CD4-positive, alpha-beta T cell treated with Interleukin-17A for 4 hours (primary cell): ENCODE measurements around the gene AKAP1.

Source experiments
- DNase-seq: peaks from one replicate; pipeline ENCODE4 v3.0.0-alpha.2; 2020; ENCODE audit warnings: mixed read lengths

The AKAP1 gene

DNA sequence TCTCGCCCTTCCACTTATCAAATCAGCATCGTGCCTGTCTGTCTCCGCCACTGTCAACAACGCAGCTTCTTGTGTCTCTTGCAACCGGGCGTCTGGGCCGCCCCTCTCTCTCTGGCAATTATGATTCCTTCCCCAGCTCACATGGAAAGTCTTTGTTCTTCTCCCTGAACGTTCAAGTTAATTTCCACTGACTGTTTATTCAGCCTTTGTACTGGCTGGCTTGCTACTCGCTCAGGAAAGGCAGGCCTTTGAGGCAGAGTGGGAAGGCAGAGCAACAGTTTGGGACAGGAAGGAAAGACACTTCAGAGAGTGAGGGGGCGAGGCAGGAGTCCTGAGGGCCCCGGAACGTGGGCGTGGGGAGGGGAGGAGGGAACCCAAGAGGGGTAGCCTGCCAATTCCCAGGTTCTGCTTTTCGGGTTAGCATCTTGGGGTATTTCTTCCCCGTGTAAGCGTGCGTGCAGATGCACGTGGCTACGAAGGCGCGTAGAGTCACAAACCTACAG, 50.8 kb downstream of the AKAP1 start:
- no peak for DNase-seq

GRCh38 chr17:57136355-57136754, 51.3 kb downstream of the AKAP1 start:
- DNase-seq = no peak

- no peak for DNase-seq
Measured at GRCh38 chr17:57138030-57138911, 53.2 kb downstream of the AKAP1 start.

DNA sequence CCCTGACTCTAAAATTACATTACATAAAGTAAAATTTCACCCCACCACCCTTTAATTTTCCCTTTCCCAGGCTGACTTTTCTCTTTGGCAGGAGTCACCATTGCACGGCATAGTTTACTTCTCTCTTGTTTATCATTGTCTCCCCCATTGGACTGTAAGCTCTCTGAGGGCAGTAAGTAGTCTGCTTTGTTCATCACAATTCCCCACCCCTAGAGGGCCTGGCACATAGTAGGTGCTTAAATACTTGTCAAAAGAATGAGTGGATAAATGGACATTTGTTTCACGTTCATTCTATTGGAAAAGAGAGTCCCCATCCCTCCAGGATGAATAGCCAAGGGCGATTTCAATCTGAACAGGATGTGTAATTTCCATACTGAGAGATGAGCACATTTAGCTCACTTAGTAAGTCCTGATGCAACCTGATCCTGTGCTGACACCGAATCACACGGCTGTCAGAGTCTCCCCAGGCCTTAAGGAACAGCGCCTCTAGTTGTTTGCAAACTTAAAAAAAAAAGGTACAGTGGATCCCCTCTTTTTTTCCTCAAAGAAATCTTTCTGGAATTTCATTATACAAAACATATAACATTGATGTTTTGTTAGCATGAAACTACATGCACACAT, 54.0 kb downstream of the AKAP1 start:
- DNase-seq = no peak

DNA sequence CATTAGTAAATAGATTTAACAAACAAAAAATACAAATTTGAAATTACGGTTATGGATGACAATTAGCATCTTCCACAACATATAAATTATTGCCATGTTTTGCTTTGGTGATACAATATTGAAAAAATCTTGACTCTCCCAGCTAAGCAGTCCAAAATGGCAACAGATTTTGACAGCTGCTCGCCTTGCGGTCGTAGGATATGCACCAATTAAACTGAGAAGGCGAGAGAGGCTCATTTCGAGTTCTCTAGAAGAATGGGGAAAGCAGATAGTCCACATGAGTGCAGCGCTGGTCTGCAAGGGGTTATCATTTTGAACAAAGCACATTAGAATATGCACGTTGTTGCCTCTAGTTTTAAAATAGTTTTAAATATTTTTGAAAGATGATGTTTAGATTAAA, 55.3 kb downstream of the AKAP1 start:
- DNase-seq = no peak

GRCh38 chr17:57142925-57143324, 57.9 kb downstream of the AKAP1 start:
- no peak for DNase-seq

- DNase-seq = no peak
Measured at GRCh38 chr17:57143361-57143760, 58.3 kb downstream of the AKAP1 start.

GRCh38 chr17:57143919-57144318, 58.9 kb downstream of the AKAP1 start:
- no peak for DNase-seq

DNA sequence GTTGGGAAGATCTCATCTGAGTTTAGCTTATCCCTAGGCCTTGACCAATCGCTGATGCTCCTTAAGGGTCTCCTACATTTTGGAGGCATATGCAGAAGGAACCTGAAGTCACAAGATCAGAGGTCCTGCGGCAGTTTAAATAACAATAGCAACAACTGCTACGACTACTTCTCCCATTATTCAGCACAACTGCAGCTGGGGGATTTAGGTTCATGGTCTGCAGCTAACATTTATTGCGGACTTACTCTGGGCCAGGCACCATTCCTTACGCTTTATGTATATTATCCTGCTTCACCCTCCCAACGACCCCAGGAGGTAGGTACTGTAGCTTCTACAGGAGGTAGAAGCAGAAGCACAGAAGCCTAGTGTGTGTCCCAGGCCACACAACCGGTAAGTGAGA, 59.5 kb downstream of the AKAP1 start:
- no peak for DNase-seq

DNA sequence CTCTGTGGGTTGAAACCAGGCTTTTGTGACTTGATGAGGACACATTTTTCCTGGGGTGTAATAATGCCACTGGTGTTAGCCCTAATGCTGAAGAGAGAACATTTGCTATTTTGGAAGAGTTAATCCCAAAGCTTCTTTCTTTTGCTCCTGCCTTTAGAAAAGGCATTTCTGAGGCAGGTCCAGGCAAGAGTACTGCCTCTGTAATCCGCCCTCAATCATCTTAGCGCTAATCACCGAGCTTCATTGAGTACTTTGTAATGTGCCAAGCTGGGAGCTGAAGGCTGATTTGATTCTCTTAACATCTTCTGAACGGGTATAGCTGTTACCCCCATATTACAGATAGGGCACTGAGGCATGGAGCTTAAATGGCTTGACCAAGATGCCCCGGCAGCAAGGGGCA, 60.3 kb downstream of the AKAP1 start:
- no peak for DNase-seq

DNA sequence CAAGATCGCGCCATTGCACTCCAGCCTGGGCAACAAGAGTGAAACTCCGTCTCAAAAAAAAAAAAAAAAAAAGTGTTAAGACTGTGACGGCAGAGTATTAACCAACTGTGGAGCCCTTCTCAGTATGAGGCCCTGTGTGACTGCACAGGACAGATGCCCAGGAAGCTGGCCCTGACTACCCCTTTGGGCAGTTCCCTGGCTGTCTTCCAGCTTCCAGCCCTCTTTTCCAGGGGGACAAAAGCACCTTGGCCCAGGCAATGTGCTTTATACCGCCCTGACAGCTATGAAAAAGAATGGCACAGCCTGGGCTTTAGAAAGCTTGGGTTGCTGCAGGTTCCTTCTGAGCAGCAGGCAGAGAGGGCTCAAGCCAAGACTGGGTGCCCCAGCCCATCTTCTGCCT, 61.2 kb downstream of the AKAP1 start:
- DNase-seq = no peak

- DNase-seq = no peak
Measured at GRCh38 chr17:57151798-57152197, 66.8 kb downstream of the AKAP1 start.

DNA sequence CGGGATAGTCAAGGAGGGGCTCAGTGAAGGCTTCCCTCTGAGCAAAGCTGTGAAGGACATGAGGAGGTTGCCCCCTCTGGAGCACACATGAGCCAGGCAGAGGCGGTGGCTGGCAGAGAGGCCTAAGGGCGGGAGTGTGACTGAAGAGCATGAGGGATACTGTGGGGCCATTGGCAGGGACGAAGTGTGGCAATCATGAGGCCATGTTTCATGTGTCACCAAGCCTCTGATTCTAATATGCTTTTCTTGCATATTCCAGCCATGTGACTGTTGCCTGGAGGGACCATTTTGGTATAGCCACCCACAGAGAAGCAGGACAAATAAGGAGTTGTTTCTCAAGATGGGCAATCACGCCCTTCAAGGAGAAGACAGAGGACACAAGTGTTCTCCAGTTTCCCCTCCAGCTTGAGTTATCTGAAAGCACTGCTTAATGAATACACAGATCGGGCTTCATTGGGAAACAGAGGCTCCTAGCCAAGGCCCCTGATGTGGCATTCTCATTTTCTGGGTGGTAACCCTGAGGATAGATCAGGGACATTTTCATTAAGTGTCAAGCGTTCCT, 68.0 kb downstream of the AKAP1 start:
- no peak for DNase-seq

GRCh38 chr17:57154921-57155320, 69.9 kb downstream of the AKAP1 start:
- DNase-seq = no peak

DNA sequence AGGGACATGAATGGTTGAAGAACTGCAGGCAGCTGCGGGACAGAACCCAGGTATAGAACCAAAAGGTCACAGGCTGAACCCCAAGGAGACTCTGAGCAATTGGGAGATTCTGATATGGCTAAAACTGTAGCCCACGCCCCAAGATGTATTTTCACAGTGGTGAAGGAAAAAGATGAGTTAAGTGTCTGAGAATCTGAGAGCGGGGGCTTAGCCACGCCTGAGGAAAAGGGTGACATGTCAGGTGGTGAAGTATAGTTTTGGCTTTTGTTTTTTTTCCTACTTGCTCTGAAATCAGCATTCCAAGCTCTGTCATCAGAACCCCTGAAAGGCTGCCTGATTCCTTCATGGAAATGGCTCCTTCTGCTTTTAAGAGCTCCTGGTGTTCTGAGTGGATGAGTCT, 73.3 kb downstream of the AKAP1 start:
- no peak for DNase-seq

DNA sequence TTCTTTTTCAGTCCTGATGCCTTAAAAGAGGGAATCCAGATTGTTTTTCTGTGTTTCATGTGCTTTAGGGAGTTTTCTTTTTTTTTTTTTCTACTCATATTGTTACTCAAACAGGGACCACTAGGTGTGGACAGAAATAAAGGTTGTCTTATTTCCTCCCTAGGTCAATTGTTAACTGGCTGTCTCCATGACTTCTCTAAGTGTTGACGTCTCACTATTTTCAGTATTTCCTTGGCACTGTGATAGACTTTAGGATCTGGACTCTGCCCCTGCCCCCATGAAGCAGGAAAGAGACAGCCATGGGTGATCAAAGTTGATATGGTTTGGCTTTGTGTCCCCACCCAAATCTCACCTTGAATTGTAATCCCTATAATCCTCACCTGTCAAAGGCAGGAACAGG, 73.7 kb downstream of the AKAP1 start:
- no peak for DNase-seq

DNA sequence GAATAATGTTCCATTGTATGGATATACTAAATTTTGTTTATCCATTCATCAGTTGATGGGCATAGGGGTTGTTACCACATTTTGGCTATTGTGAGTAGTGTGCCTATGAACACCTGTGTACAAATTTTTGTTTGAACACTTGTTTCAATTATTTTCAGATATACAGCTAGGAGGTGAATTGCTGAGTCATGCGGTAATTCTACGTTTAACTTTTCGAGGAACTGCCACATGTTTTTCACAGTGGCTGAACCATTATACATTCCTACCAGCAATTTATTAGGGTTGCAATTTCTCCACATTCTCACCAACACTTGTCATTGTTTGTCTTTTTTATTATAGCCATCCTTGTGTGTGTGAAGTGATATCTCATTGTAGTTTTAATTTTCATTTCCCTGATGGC, 75.6 kb downstream of the AKAP1 start:
- DNase-seq = no peak

DNA sequence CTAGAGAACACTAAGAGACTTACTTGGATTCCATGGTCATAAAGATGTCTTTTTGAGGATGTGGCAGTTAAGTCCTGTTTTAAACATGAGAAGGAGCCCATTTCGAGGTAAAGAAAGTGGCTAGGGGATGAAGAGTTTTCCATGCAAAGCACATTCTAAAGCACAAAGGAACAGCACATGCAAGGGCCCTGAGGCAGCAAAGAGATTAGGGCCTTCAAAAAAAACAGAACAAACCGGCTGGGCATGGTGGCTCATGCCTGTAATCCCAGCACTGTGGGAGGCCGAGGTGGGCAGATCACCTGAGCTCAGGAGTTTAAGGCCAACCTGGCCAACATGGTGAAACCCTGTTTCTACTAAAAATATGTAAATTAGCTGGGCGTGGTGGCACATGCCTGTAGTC, 79.8 kb downstream of the AKAP1 start:
- no peak for DNase-seq

DNA sequence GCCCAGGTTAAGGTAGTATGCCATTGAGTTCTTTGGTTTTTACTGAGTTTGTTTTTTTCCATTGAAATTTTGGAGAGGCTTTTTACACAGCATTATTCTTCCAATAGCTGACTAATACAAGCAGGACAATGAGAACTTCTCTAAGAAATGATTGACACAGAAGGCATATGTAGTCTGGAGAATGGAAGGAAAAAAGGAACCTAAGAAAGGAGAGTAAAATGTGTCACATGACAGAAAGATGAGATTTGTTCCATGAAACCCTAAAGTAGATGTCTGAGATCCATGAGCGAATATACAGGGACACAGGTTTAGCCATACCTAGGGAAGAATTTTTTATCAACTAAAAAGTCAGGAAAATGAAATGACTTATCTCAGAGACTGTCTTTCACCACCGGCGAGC, 80.7 kb downstream of the AKAP1 start:
- no peak for DNase-seq

DNA sequence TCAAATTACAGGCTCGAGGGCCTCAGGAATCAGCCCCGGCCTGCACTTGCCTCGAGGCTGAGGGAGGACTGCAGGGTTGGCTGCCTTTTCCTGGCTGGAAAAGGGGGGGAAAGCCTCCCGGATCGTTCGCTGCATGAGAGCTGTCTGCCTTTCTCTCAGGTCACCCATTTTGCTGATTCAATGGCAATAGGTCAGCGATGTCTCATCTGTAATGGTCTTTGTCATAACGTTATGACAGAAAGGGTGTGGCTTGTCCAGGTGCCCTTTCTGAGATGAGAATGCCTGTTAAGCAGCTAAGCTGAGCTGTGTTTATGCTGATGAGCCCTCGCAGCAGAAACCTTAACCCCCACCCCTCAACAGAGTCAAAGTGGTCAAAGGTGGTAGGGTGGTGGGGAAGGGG, 81.8 kb downstream of the AKAP1 start:
- DNase-seq = no peak

- no peak for DNase-seq
Measured at GRCh38 chr17:57168695-57169094, 83.6 kb downstream of the AKAP1 start.

GRCh38 chr17:57170866-57171265, 85.8 kb downstream of the AKAP1 start:
- no peak for DNase-seq
